IPS DF 6.9 (cell line): Measurements from ENCODE around the gene RGP1.

Experiments used
- DNase-seq: peaks from one replicate; pipeline ENCODE4 v3.0.0-alpha.2; 2013; ENCODE audit warnings: low read depth, low spot score
- H3K27ac ChIP-seq: one replicate; pipeline ENCODE4 v1.5.1; 2013; ENCODE audit warnings: low read length, control low read depth
- H3K27me3 ChIP-seq: 2 replicates; pipeline ENCODE4 v1.6.1; 2013; ENCODE audit warnings: mild to moderate bottlenecking, low read length; ENCODE audit not compliant: control insufficient read depth, insufficient read depth
- H3K36me3 ChIP-seq: 2 replicates; pipeline ENCODE4 v1.6.1; 2013; ENCODE audit warnings: low read length; ENCODE audit not compliant: control insufficient read depth, insufficient read depth
- H3K4me1 ChIP-seq: 2 replicates; pipeline ENCODE4 v1.6.1; 2013; ENCODE audit warnings: low read length; ENCODE audit not compliant: control insufficient read depth, insufficient read depth
- H3K4me3 ChIP-seq: 2 replicates; pipeline ENCODE4 v1.5.1; 2013; ENCODE audit warnings: mild to moderate bottlenecking, low read length
- H3K9me3 ChIP-seq: 2 replicates; pipeline ENCODE4 v1.6.1; 2013; ENCODE audit warnings: low read length, inconsistent platforms; ENCODE audit not compliant: control insufficient read depth, insufficient read depth
- WGBS: extraction: QIAGEN DNeasy Blood & Tissue Kit; methylation state at CpG from one replicate; pipeline ENCODE4 v1.1.7; 2013; ENCODE audit warnings: mixed read lengths, missing lambda C conversion rate; ENCODE audit not compliant: insufficient read length, insufficient coverage; 5-methylcytosine and 5-hydroxymethylcytosine counted together

The RGP1 gene

DNA sequence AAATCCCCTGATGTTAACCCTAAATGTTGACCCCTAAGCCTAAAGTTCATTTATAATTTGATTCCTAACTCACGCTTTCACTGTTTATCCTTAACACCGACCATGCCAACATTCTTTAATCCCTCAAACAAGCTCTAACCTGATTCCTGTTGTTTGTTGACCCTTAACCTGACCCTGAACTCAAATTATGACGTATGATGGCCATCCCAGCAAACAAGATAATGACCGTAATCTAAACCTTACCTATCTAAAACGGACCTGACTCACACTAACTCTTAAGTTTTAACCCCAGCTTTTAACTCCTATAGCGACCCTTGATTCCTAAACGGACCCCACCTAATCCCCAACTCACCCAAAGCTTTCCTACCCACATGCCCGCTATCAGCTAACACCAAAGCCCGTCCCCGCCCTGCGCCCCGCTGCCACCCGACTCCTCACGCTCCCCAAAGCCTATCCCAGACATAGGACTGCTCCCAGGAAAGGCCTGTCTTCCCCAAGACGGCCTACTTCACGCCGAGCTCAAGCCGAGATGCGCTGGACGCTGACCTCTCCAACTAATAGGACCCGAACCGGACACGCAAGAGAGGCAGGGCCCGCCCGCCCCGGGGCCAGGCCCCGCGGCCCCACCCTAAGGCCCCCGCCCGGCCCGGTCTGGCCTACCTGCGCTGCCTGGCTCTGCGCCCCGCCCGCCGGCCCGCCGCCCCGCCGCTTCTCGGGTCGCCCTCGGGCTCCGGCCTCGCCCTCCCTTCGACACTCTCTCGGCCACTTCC, 17.5 kb upstream of the RGP1 start:
- Histone ChIP-seq H3K9me3 (no peaks in the 10 kb centered on the region), H3K36me3 (no peaks in the 10 kb centered on the region), H3K27ac (no peak overlapping the region), H3K27me3 (no peaks in the 10 kb centered on the region), H3K4me1 (peaks cover 15% of the 10 kb centered on the region), H3K4me3 (peak overlapping the region; percentile 62; the same call in 1 of the 2 replicates)
- DNase-seq = no peak
- no CpG with 5 or more reads among the region's 47 CpGs for WGBS

DNA sequence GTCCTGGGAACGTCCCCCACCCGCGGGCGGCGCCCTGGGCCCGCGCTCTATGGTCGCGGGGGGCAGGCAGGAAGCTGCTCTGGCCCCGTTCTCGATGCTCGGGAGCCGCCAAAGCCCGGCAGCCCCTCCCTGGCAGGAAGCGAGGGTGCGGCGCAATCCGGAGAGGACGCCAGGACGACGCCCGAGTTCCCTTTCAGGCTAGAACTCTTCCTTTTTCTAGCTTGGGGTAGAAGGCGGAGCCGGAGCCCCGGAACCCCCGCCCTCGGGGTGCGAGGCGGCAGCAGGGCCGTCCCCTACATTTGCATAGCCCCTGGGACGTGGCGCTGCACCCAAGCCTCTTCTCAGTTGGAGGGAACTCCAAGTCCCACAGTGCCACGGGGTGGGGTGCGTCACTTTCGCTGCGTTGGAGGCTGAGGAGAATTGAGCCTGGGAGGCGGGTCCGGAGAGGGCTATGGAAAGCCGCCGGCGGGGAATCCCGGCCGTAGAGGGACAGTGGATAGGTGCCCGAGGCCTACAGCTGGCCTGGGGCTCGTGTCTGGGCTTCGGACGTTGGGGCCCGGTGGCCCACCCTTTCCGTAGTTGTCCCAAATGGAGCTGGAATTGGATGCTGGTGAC, 16.8 kb upstream of the RGP1 start, which contains the start of the genes CREB3 and TLN1:
TSS of gene CREB3 (plus strand) at position 482 of the 615 bp plus-strand sequence. CDS start at position 589, 107 bp downstream.
TSS of gene TLN1 (minus strand) at position 11 of the 615 bp plus-strand sequence. CDS start 6,501 bp downstream, outside the sequence.
- Histone ChIP-seq H3K36me3 (peaks cover 5% of the 10 kb centered on the region), H3K27me3 (no peaks in the 10 kb centered on the region), H3K4me3 (peak within 1 kb of the TSS; percentile 62), H3K27ac (no peak within 1 kb of the TSS), H3K9me3 (no peaks in the 10 kb centered on the region), H3K4me1 (peaks cover 12% of the 10 kb centered on the region)
- DNase-seq = no peak
- no CpG with 5 or more reads among the region's 49 CpGs for WGBS

DNA sequence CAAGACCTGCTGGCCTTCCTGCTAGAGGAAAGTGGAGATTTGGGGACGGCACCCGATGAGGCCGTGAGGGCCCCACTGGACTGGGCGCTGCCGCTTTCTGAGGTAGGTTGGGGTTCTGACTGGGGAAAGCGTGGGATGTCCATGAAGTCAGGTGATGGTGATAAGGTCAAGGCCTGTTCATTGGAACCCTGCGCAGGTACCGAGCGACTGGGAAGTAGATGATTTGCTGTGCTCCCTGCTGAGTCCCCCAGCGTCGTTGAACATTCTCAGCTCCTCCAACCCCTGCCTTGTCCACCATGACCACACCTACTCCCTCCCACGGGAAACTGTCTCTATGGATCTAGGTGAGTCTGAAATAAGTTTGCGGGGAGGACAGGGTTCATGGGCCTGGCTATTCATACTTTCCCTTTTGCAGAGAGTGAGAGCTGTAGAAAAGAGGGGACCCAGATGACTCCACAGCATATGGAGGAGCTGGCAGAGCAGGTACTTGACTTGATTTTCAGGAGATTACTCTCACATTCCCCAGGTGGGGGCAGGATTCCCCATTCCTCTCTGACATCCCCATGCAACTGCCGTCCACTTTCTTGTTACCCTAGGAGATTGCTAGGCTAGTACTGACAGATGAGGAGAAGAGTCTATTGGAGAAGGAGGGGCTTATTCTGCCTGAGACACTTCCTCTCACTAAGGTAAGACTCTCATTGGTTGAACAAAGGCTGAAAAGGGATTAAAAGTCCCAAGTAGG, 16.1 kb upstream of the RGP1 start:
- peaks cover 8% of the 10 kb centered on the region; the same call in 1 of the 2 replicates for H3K4me1 ChIP-seq
- no peaks in the 10 kb centered on the region for H3K27me3 ChIP-seq
- no peaks in the 10 kb centered on the region for H3K9me3 ChIP-seq
- no CpG with 5 or more reads among the region's 14 CpGs for WGBS
- H3K27ac ChIP-seq = no peak overlapping the region
- no peak for DNase-seq
- peak overlapping the region; percentile 62 for H3K4me3 ChIP-seq
- H3K36me3 ChIP-seq = peaks cover 12% of the 10 kb centered on the region

DNA sequence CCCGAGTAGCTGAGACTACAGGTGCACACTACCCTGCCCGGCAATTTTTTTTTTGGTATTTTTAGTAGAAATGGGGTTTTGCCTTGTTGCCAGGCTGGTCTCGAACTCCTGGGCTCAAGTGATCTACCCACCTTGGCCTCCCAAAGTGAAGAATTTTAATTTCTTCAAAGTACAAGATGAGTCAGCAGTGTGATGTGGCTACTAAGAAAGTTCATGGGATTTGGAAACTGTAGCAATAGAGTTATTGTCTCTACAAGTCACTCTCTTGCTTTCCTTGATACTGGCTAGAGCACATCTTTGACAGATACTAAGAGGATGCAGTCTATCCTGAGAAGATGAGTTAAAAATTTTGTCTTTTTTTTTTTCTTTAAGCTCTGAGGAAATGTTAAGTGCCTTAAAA, 15.0 kb upstream of the RGP1 start:
- no CpG with 5 or more reads among the region's 3 CpGs for WGBS
- no peak overlapping the region for H3K27ac ChIP-seq
- H3K36me3 ChIP-seq = peaks cover 23% of the 10 kb centered on the region
- no peak overlapping the region for H3K4me3 ChIP-seq
- peaks cover 4% of the 10 kb centered on the region; the same call in 1 of the 2 replicates for H3K4me1 ChIP-seq
- DNase-seq = no peak
- no peaks in the 10 kb centered on the region for H3K27me3 ChIP-seq
- H3K9me3 ChIP-seq = no peaks in the 10 kb centered on the region

DNA sequence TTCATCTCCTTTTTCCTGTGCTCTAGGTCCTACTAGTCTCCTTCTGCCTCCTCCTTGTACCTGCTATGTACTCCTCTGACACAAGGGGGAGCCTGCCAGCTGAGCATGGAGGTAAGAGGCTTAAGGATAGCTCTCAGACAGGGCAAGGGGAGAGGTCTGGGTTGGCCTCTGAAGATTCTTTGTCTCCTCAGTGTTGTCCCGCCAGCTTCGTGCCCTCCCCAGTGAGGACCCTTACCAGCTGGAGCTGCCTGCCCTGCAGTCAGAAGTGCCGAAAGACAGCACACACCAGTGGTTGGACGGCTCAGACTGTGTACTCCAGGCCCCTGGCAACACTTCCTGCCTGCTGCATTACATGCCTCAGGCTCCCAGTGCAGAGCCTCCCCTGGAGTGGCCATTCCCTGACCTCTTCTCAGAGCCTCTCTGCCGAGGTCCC, 12.9 kb upstream of the RGP1 start:
- H3K4me1 ChIP-seq = no peaks in the 10 kb centered on the region
- H3K4me3 ChIP-seq = no peak overlapping the region
- H3K9me3 ChIP-seq = no peaks in the 10 kb centered on the region
- H3K27ac ChIP-seq = no peak overlapping the region
- no peak for DNase-seq
- peaks cover 41% of the 10 kb centered on the region for H3K36me3 ChIP-seq
- no CpG with 5 or more reads among the region's 5 CpGs for WGBS
- no peaks in the 10 kb centered on the region for H3K27me3 ChIP-seq

DNA sequence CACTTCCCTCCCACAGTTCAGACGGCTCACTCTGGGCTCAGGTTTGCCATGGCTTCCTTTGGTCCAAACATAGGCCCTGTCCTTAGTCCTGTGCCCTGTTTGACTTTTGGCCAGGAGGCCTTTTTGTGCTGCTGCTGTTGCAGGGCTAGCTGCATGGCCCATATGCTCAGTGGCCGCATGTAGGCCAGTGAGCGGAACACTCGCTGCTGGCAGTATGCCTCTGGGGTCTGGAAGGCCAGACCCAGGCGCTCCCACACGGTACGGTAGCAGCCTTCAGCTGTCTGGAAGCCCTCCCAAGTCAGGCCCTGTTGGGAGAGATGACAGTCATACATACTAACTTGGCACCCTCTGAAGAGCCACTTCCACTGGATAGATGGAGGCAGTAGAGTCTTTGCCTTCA, 11.9 kb upstream of the RGP1 start:
- Histone ChIP-seq H3K27me3 (no peaks in the 10 kb centered on the region), H3K36me3 (peaks cover 48% of the 10 kb centered on the region), H3K27ac (no peak overlapping the region), H3K4me3 (no peak overlapping the region), H3K4me1 (no peaks in the 10 kb centered on the region), H3K9me3 (no peaks in the 10 kb centered on the region)
- DNase-seq = no peak
- no CpG with 5 or more reads among the region's 7 CpGs for WGBS

DNA sequence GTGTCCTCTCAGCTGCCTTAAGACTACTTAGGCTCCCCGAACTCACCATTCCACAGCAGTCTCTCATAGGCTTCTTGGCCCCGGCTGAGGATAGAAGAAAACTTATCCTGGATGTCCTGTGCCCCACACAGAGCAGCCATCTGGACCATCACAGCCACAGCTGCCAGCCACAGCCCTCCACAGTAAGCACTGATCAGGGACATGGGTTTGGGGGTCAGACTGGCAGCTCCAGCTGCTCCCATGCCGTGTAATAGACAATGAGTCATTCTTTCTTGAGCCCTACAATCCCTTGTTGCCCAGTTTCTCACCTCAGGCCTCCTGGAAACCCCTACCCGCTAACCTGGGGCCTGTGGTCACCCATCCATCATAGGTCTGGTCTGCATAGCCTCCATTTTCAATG, 10.9 kb upstream of the RGP1 start:
- no peak overlapping the region for H3K27ac ChIP-seq
- H3K9me3 ChIP-seq = no peaks in the 10 kb centered on the region
- peaks cover 52% of the 10 kb centered on the region for H3K36me3 ChIP-seq
- no peak for DNase-seq
- WGBS = no CpG with 5 or more reads among the region's 4 CpGs
- no peak overlapping the region for H3K4me3 ChIP-seq
- H3K27me3 ChIP-seq = no peaks in the 10 kb centered on the region
- no peaks in the 10 kb centered on the region for H3K4me1 ChIP-seq

DNA sequence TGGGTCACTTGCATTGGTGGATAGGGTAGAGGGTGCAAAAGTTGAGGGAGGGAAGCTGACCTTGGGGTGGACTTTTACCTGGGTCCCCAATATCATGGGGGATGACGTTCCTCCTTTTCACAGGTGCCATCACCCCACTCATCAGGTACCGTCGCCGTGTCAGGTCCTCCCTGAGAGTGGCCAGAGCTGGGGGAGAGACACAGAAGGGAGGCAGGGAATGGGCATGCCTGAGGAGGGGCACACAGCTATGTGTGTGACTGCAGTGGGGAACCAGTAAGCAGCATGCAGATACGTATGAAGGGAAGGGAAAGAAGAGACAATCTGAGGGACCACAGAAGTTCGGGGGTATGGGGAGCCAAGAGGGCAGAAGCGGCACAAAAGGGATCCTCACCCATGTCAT, 10.2 kb upstream of the RGP1 start:
- no peak for DNase-seq
- Histone ChIP-seq H3K36me3 (peaks cover 60% of the 10 kb centered on the region), H3K4me1 (no peaks in the 10 kb centered on the region), H3K9me3 (no peaks in the 10 kb centered on the region), H3K27ac (no peak overlapping the region), H3K27me3 (no peaks in the 10 kb centered on the region), H3K4me3 (no peak overlapping the region)
- WGBS = no CpG with 5 or more reads among the region's 7 CpGs

DNA sequence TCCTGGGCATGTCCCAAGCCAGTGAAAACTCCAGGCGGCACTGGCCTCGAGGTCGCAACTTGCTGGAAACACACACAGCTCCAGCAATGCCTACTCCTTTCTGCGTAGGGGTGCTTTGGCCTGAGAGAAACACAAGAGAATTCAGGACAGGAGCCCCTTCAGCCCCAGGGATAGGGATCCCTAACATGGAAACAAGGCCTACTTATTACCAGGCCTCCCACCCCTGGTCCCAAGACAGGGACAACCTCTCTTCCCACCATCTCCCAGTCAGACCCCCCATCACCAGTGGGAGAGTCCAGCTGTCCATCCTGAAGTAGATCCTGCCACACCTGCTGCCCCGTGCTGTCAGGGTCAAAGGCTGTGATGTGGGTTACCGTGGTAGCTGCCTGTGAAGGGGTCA, 8.8 kb upstream of the RGP1 start:
- H3K4me3 ChIP-seq = no peak overlapping the region
- peaks cover 69% of the 10 kb centered on the region for H3K36me3 ChIP-seq
- no CpG with 5 or more reads among the region's 6 CpGs for WGBS
- no peaks in the 10 kb centered on the region for H3K4me1 ChIP-seq
- H3K9me3 ChIP-seq = no peaks in the 10 kb centered on the region
- DNase-seq = no peak
- H3K27ac ChIP-seq = no peak overlapping the region
- no peaks in the 10 kb centered on the region for H3K27me3 ChIP-seq

DNA sequence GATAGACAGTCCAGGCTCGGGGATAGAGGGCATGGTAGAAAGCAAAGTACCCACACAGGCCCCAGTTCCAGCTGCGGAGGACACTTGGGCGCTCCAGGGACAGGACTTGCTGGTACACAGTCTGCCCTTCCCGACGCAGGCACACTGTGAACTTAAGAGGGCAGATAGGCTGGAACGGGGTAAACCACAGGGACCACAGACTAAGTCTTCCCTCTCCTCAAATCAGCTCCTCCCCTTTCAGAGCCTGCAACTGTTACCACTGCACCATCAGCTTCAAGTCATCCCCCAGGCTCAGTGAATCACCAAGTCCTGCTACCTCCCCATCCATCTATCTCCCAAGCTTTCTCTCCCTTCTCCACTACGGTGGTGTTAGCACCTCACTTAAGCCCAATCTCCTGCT, 7.3 kb upstream of the RGP1 start:
- peaks cover 69% of the 10 kb centered on the region for H3K36me3 ChIP-seq

More for the DNA sequence above, 7.3 kb upstream of the RGP1 start:
- Histone ChIP-seq H3K27ac (no peak overlapping the region), H3K4me1 (no peaks in the 10 kb centered on the region), H3K27me3 (no peaks in the 10 kb centered on the region), H3K9me3 (no peaks in the 10 kb centered on the region), H3K4me3 (no peak overlapping the region)
- DNase-seq = no peak
- WGBS = no CpG with 5 or more reads among the region's 7 CpGs
